ENCODE measurements around the gene SGIP1. TPM values are rescaled to one million over a fixed set of nuclear protein-coding genes. Genes with fewer than 3 reads are reported as not detected.

SGIP1 gene
- polyA plus RNA-seq, 1 donor = 15.2 TPM

- WGBS (ENCODE audit: insufficient coverage, low lambda C conversion rate) = 90% methylated on average over 2 of the region's 3 CpGs
- no peaks in the 10 kb centered on the region for H3K4me1 ChIP-seq (ENCODE audit: control insufficient read depth, insufficient read depth, low read length)
- no peak overlapping the region for H3K4me3 ChIP-seq (ENCODE audit: low read length)
- H3K36me3 ChIP-seq (ENCODE audit: control insufficient read depth, insufficient read depth, low read length) = no peaks in the 10 kb centered on the region
- H3K9me3 ChIP-seq (ENCODE audit: control insufficient read depth, low read depth, low read length) = no peaks in the 10 kb centered on the region
- DNase-seq = no peak
- H3K27me3 ChIP-seq (ENCODE audit: control insufficient read depth, insufficient read depth, low read length) = no peaks in the 10 kb centered on the region
- H3K27ac ChIP-seq (ENCODE audit: low read length) = no peak overlapping the region
Measured at GRCh38 chr1:66599346-66599745, 65.4 kb downstream of the SGIP1 start.

DNA sequence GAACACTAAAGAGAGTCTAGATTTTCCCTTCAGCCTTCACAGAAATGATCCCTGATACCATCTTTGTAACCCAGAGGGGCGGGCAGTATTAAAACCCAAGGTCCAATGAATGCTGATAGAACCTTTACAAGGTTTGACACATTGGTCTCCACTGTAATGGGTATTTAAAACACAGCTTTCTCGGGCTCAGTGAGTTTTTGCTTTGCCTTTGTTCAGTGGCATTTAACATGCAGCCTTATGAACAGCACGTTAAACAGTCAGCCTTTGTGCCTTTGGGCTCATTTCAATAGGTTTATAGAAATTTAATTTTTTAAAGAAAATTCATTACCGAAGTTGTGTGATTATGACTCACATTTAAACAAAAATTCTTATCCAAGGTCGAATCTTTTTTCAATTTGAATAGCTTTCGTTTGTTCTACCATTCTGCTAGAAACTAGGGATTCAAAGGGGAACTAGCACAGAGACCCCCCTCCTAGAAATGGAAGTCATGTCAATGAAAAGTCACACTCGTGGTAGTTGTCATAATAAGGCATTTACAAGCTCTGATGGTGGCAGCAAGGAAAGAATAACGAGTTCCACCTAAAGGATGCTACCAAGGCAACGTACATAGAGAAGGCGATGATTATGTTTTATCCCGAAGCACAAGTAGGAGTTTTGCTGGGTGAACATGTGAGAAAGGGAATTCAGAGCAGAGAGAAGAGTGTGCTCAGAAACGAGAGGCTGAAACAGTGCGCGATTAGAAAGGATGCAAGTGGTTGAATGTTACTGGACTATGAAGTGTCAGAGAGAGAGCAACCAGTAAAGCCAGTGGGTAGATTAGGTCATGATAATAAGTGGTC, 66.2 kb downstream of the SGIP1 start:
- DNase-seq = no peak
- Histone ChIP-seq H3K27me3 (ENCODE audit: control insufficient read depth, insufficient read depth, low read length) (no peaks in the 10 kb centered on the region), H3K4me1 (ENCODE audit: control insufficient read depth, insufficient read depth, low read length) (no peaks in the 10 kb centered on the region), H3K27ac (ENCODE audit: low read length) (no peak overlapping the region), H3K9me3 (ENCODE audit: control insufficient read depth, low read depth, low read length) (no peaks in the 10 kb centered on the region), H3K36me3 (ENCODE audit: control insufficient read depth, insufficient read depth, low read length) (no peaks in the 10 kb centered on the region), H3K4me3 (ENCODE audit: low read length) (no peak overlapping the region)
- WGBS (ENCODE audit: insufficient coverage, low lambda C conversion rate) = 100% methylated on average over 4 of the region's 14 CpGs

GRCh38 chr1:66605419-66605997, 71.6 kb downstream of the SGIP1 start:
- H3K27ac ChIP-seq (ENCODE audit: low read length) = no peak overlapping the region
- whole genome bisulfite sequencing (ENCODE audit: insufficient coverage, low lambda C conversion rate) = 100% methylated on average over 3 of the region's 10 CpGs
- H3K4me3 ChIP-seq (ENCODE audit: low read length) = no peak overlapping the region
- DNase-seq = no peak
- no peaks in the 10 kb centered on the region for H3K4me1 ChIP-seq (ENCODE audit: control insufficient read depth, insufficient read depth, low read length)
- no peaks in the 10 kb centered on the region for H3K36me3 ChIP-seq (ENCODE audit: control insufficient read depth, insufficient read depth, low read length)
- H3K9me3 ChIP-seq (ENCODE audit: control insufficient read depth, low read depth, low read length) = no peaks in the 10 kb centered on the region
- H3K27me3 ChIP-seq (ENCODE audit: control insufficient read depth, insufficient read depth, low read length) = peaks cover 2% of the 10 kb centered on the region

- Histone ChIP-seq H3K4me1 (ENCODE audit: control insufficient read depth, insufficient read depth, low read length) (no peaks in the 10 kb centered on the region), H3K9me3 (ENCODE audit: control insufficient read depth, low read depth, low read length) (no peaks in the 10 kb centered on the region), H3K27ac (ENCODE audit: low read length) (no peak overlapping the region), H3K27me3 (ENCODE audit: control insufficient read depth, insufficient read depth, low read length) (peaks cover 2% of the 10 kb centered on the region), H3K36me3 (ENCODE audit: control insufficient read depth, insufficient read depth, low read length) (no peaks in the 10 kb centered on the region), H3K4me3 (ENCODE audit: low read length) (no peak overlapping the region)
- DNase-seq = no peak
- WGBS (ENCODE audit: insufficient coverage, low lambda C conversion rate) = 80% methylated on average over 1 of the region's 3 CpGs
Measured at GRCh38 chr1:66606362-66607065, 72.6 kb downstream of the SGIP1 start.

- Histone ChIP-seq H3K36me3 (ENCODE audit: control insufficient read depth, insufficient read depth, low read length) (no peaks in the 10 kb centered on the region), H3K9me3 (ENCODE audit: control insufficient read depth, low read depth, low read length) (no peaks in the 10 kb centered on the region), H3K27me3 (ENCODE audit: control insufficient read depth, insufficient read depth, low read length) (peaks cover 2% of the 10 kb centered on the region), H3K4me3 (ENCODE audit: low read length) (no peak overlapping the region), H3K27ac (ENCODE audit: low read length) (no peak overlapping the region), H3K4me1 (ENCODE audit: control insufficient read depth, insufficient read depth, low read length) (no peaks in the 10 kb centered on the region)
- no peak for DNase-seq
- no CpG with 5 or more reads among the region's 2 CpGs for WGBS (ENCODE audit: insufficient coverage, low lambda C conversion rate)
Measured at GRCh38 chr1:66607458-66607857, 73.5 kb downstream of the SGIP1 start.

- Histone ChIP-seq H3K9me3 (ENCODE audit: control insufficient read depth, low read depth, low read length) (no peaks in the 10 kb centered on the region), H3K27me3 (ENCODE audit: control insufficient read depth, insufficient read depth, low read length) (peaks cover 2% of the 10 kb centered on the region), H3K4me3 (ENCODE audit: low read length) (no peak overlapping the region), H3K4me1 (ENCODE audit: control insufficient read depth, insufficient read depth, low read length) (no peaks in the 10 kb centered on the region), H3K36me3 (ENCODE audit: control insufficient read depth, insufficient read depth, low read length) (no peaks in the 10 kb centered on the region), H3K27ac (ENCODE audit: low read length) (no peak overlapping the region)
- WGBS (ENCODE audit: insufficient coverage, low lambda C conversion rate) = no CpG with 5 or more reads among the region's 4 CpGs
- no peak for DNase-seq
Measured at GRCh38 chr1:66613187-66613586, 79.2 kb downstream of the SGIP1 start.

- Histone ChIP-seq H3K4me1 (ENCODE audit: control insufficient read depth, insufficient read depth, low read length) (no peaks in the 10 kb centered on the region), H3K36me3 (ENCODE audit: control insufficient read depth, insufficient read depth, low read length) (no peaks in the 10 kb centered on the region), H3K27ac (ENCODE audit: low read length) (no peak overlapping the region), H3K9me3 (ENCODE audit: control insufficient read depth, low read depth, low read length) (no peaks in the 10 kb centered on the region), H3K4me3 (ENCODE audit: low read length) (no peak overlapping the region), H3K27me3 (ENCODE audit: control insufficient read depth, insufficient read depth, low read length) (peaks cover 2% of the 10 kb centered on the region)
- 74% methylated on average over 3 of the region's 4 CpGs for WGBS (ENCODE audit: insufficient coverage, low lambda C conversion rate)
- no peak for DNase-seq
Measured at GRCh38 chr1:66617362-66618184, 83.6 kb downstream of the SGIP1 start.

DNA sequence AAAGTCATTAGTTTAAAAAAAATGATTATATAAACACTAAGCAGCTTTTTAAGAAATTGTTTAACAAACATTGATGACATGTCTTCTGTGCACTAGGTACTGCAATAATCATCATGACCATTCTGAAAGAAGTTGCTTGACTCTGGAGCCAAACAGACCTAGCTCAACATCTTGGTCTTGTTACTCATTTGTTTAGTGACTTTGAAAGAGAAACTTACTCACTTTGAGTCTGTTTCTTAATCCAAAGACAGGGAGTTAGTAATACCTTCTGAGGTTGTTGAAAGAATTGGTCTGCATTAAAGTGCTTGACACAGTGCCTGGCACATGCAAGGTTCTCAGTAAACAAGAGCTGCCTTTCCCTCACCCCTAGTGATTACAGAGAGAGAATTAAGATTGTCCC, 84.4 kb downstream of the SGIP1 start:
- no peak for DNase-seq
- Histone ChIP-seq H3K9me3 (ENCODE audit: control insufficient read depth, low read depth, low read length) (no peaks in the 10 kb centered on the region), H3K4me3 (ENCODE audit: low read length) (no peak overlapping the region), H3K36me3 (ENCODE audit: control insufficient read depth, insufficient read depth, low read length) (no peaks in the 10 kb centered on the region), H3K4me1 (ENCODE audit: control insufficient read depth, insufficient read depth, low read length) (no peaks in the 10 kb centered on the region), H3K27ac (ENCODE audit: low read length) (no peak overlapping the region), H3K27me3 (ENCODE audit: control insufficient read depth, insufficient read depth, low read length) (peaks cover 2% of the 10 kb centered on the region)

- no peak for DNase-seq
- no peaks in the 10 kb centered on the region for H3K4me1 ChIP-seq (ENCODE audit: control insufficient read depth, insufficient read depth, low read length)
- WGBS (ENCODE audit: insufficient coverage, low lambda C conversion rate) = 67% methylated on average over 1 of the region's 1 CpG
- no peaks in the 10 kb centered on the region for H3K36me3 ChIP-seq (ENCODE audit: control insufficient read depth, insufficient read depth, low read length)
- H3K4me3 ChIP-seq (ENCODE audit: low read length) = no peak overlapping the region
- no peaks in the 10 kb centered on the region for H3K9me3 ChIP-seq (ENCODE audit: control insufficient read depth, low read depth, low read length)
- H3K27me3 ChIP-seq (ENCODE audit: control insufficient read depth, insufficient read depth, low read length) = no peaks in the 10 kb centered on the region
- no peak overlapping the region for H3K27ac ChIP-seq (ENCODE audit: low read length)
Measured at GRCh38 chr1:66623812-66624211, 89.9 kb downstream of the SGIP1 start.

- DNase-seq = no peak
- no peaks in the 10 kb centered on the region for H3K27me3 ChIP-seq (ENCODE audit: control insufficient read depth, insufficient read depth, low read length)
- H3K4me3 ChIP-seq (ENCODE audit: low read length) = no peak overlapping the region
- WGBS (ENCODE audit: insufficient coverage, low lambda C conversion rate) = 100% methylated on average over 1 of the region's 1 CpG
- no peak overlapping the region for H3K27ac ChIP-seq (ENCODE audit: low read length)
- no peaks in the 10 kb centered on the region for H3K36me3 ChIP-seq (ENCODE audit: control insufficient read depth, insufficient read depth, low read length)
- no peaks in the 10 kb centered on the region for H3K9me3 ChIP-seq (ENCODE audit: control insufficient read depth, low read depth, low read length)
- H3K4me1 ChIP-seq (ENCODE audit: control insufficient read depth, insufficient read depth, low read length) = no peaks in the 10 kb centered on the region
Measured at GRCh38 chr1:66624412-66625060, 90.6 kb downstream of the SGIP1 start.

All from large intestine (tissue), 3 donors.